ENCODE data around the gene TENM3.

DNA sequence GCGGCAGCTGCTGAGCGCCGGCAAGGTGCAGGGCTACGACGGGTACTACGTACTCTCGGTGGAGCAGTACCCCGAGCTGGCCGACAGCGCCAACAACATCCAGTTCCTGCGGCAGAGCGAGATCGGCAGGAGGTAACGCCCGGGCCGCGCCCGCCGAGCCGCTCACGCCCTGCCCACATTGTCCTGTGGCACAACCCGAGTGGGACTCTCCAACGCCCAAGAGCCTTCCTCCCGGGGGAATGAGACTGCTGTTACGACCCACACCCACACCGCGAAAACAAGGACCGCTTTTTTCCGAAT lies 557.0 kb downstream of the TENM3 start:
- TF ChIP-seq, protein P1, sequence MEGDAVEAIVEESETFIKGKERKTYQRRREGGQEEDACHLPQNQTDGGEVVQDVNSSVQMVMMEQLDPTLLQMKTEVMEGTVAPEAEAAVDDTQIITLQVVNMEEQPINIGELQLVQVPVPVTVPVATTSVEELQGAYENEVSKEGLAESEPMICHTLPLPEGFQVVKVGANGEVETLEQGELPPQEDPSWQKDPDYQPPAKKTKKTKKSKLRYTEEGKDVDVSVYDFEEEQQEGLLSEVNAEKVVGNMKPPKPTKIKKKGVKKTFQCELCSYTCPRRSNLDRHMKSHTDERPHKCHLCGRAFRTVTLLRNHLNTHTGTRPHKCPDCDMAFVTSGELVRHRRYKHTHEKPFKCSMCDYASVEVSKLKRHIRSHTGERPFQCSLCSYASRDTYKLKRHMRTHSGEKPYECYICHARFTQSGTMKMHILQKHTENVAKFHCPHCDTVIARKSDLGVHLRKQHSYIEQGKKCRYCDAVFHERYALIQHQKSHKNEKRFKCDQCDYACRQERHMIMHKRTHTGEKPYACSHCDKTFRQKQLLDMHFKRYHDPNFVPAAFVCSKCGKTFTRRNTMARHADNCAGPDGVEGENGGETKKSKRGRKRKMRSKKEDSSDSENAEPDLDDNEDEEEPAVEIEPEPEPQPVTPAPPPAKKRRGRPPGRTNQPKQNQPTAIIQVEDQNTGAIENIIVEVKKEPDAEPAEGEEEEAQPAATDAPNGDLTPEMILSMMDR (IDR thresholded peaks at IDR 0.05; ENCODE audit: low read length) = no peak
- no peak for TF ChIP-seq EZH2 (IDR thresholded peaks at IDR 0.05; ENCODE audit: borderline replicate concordance, low read length)
